ENCODE data around the gene SAMD9L.

DNA sequence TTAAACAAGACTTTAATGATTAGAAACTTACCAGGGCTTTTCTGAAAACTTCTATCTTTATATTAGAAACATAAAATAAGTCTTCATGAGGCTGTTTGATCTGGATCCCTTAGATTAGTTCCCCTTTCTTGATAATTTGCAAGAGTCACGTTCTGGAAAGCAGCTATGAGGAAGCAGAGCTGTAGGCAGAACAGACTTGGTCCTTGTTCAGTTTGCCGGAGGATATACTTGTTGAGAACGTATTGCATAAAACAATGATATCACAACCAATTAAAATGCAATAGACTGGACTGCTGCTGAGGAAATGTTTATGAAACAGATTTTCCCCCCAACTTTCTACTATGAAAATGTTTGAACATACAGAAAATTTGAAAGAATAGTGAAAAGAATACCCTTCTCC lies 2.8 kb downstream of the SAMD9L start:
- TF ChIP-seq POLR2AphosphoS2 (conservative IDR thresholded peaks at IDR 0.05; ENCODE audit: low read length) (no peak), HOXA7 (CRISPR knock-in tag; IDR thresholded peaks at IDR 0.05) (no peak), ESRRA (IDR thresholded peaks at IDR 0.05; ENCODE audit: borderline replicate concordance, low read length) (no peak), CEBPB (IDR thresholded peaks at IDR 0.05) (no peak), MAFK (IDR thresholded peaks at IDR 0.05; ENCODE audit: partially characterized antibody) (no peak), RFX5 (IDR thresholded peaks at IDR 0.05) (no peak), POLR2A (IDR thresholded peaks at IDR 0.05; ENCODE audit: low read length) (no peak), ZFP36 (IDR thresholded peaks at IDR 0.05; ENCODE audit: borderline replicate concordance, partially characterized antibody) (no peak), SMC3 (IDR thresholded peaks at IDR 0.05) (no peak), ZSCAN20 (CRISPR knock-in tag; IDR thresholded peaks at IDR 0.05) (no peak), RAD21 (conservative IDR thresholded peaks at IDR 0.05 in 1 of 2, IDR thresholded peaks at IDR 0.05 in 1 of 2) (no peak)
- TF ChIP-seq, protein P1, sequence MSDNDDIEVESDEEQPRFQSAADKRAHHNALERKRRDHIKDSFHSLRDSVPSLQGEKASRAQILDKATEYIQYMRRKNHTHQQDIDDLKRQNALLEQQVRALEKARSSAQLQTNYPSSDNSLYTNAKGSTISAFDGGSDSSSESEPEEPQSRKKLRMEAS (IDR thresholded peaks at IDR 0.05), result no peak
- TF ChIP-seq, protein P2, sequence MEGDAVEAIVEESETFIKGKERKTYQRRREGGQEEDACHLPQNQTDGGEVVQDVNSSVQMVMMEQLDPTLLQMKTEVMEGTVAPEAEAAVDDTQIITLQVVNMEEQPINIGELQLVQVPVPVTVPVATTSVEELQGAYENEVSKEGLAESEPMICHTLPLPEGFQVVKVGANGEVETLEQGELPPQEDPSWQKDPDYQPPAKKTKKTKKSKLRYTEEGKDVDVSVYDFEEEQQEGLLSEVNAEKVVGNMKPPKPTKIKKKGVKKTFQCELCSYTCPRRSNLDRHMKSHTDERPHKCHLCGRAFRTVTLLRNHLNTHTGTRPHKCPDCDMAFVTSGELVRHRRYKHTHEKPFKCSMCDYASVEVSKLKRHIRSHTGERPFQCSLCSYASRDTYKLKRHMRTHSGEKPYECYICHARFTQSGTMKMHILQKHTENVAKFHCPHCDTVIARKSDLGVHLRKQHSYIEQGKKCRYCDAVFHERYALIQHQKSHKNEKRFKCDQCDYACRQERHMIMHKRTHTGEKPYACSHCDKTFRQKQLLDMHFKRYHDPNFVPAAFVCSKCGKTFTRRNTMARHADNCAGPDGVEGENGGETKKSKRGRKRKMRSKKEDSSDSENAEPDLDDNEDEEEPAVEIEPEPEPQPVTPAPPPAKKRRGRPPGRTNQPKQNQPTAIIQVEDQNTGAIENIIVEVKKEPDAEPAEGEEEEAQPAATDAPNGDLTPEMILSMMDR (IDR thresholded peaks at IDR 0.05), result no peak
- TF ChIP-seq, protein P3, sequence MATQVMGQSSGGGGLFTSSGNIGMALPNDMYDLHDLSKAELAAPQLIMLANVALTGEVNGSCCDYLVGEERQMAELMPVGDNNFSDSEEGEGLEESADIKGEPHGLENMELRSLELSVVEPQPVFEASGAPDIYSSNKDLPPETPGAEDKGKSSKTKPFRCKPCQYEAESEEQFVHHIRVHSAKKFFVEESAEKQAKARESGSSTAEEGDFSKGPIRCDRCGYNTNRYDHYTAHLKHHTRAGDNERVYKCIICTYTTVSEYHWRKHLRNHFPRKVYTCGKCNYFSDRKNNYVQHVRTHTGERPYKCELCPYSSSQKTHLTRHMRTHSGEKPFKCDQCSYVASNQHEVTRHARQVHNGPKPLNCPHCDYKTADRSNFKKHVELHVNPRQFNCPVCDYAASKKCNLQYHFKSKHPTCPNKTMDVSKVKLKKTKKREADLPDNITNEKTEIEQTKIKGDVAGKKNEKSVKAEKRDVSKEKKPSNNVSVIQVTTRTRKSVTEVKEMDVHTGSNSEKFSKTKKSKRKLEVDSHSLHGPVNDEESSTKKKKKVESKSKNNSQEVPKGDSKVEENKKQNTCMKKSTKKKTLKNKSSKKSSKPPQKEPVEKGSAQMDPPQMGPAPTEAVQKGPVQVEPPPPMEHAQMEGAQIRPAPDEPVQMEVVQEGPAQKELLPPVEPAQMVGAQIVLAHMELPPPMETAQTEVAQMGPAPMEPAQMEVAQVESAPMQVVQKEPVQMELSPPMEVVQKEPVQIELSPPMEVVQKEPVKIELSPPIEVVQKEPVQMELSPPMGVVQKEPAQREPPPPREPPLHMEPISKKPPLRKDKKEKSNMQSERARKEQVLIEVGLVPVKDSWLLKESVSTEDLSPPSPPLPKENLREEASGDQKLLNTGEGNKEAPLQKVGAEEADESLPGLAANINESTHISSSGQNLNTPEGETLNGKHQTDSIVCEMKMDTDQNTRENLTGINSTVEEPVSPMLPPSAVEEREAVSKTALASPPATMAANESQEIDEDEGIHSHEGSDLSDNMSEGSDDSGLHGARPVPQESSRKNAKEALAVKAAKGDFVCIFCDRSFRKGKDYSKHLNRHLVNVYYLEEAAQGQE (IDR thresholded peaks at IDR 0.05), result no peak
